Measurements from ENCODE around the gene EI24. TPM values are rescaled to one million over a fixed set of nuclear protein-coding genes. Genes with fewer than 3 reads are reported as not detected.

The EI24 gene
- 10 to 100 TPM; 42.8 to 44.1 TPM for total RNA-seq

- Mint-ChIP-seq H3K4me1 (ENCODE audit: low read depth) (peaks cover 28% of the 10 kb centered on the region), H3K27me3 (no peaks in the 10 kb centered on the region), H3K27ac (peak within 1 kb of the TSS; percentile 95), H3K36me3 (ENCODE audit: low read depth) (peaks cover 25% of the 10 kb centered on the region), H3K4me3 (peak within 1 kb of the TSS; percentile 90), H3K9me3 (no peaks in the 10 kb centered on the region)
- ATAC-seq (peak; percentile 97), DNase-seq (peak; percentile 92)
- POLR2A ChIA-PET = interaction anchor here (0.7 to 2.5 kb wide), 13 partner anchors 10 to 334 kb away, joined by 3 to 40 read pairs (median 4); partner anchors contain the start of genes CHEK1, HYLS1 and STT3A
- CTCF ChIA-PET = interaction anchor here (0.7 to 1.9 kb wide), 11 partner anchors 9 to 117 kb away, joined by 3 to 9 read pairs (median 3); partner anchors contain the start of gene STT3A
- peak; percentile 67 for TF ChIP-seq CTCF (IDR thresholded peaks at IDR 0.05)
- intact Hi-C loops (cut with micrococcal nuclease) = no loop called here
These were observed at the start of gene EI24 for GRCh38 chr11:125568970-125569914. EI24 (plus strand) TSS chr11:125569477; CDS start chr11:125572528, 3,051 bp downstream.

- intact Hi-C loops (cut with micrococcal nuclease) = no loop called here
- Mint-ChIP-seq H3K36me3 (ENCODE audit: low read depth) (peaks cover under 1% of the 10 kb centered on the region), H3K4me1 (ENCODE audit: low read depth) (peaks cover 23% of the 10 kb centered on the region), H3K27ac (peak overlapping the region; percentile 83), H3K4me3 (no peak overlapping the region), H3K27me3 (no peaks in the 10 kb centered on the region), H3K9me3 (peaks cover 5% of the 10 kb centered on the region)
- DNase-seq (peak; percentile 45), ATAC-seq (peak; percentile 83)
- TF ChIP-seq CTCF (IDR thresholded peaks at IDR 0.05) = no peak
- POLR2A ChIA-PET = no interaction called here
- CTCF ChIA-PET = no interaction called here
These were observed 49.1 kb upstream of the EI24 start for GRCh38 chr11:125519860-125520834.

- H3K27ac Mint-ChIP-seq = no peak overlapping the region
These were observed 44.0 kb upstream of the EI24 start for GRCh38 chr11:125525303-125525702.

GRCh38 chr11:125532668-125533067, 36.6 kb upstream of the EI24 start:
- ChIA-PET POLR2A (no interaction called here), CTCF (no interaction called here)
- no peaks in the 10 kb centered on the region for H3K36me3 Mint-ChIP-seq (ENCODE audit: low read depth)
- no peak overlapping the region for H3K4me3 Mint-ChIP-seq
- no peak overlapping the region for H3K27ac Mint-ChIP-seq
- H3K9me3 Mint-ChIP-seq = no peaks in the 10 kb centered on the region
- no peak for TF ChIP-seq CTCF (IDR thresholded peaks at IDR 0.05)
- H3K4me1 Mint-ChIP-seq (ENCODE audit: low read depth) = no peaks in the 10 kb centered on the region
- ATAC-seq = no peak
- intact Hi-C loops (cut with micrococcal nuclease) = no loop called here
- H3K27me3 Mint-ChIP-seq = peaks cover 3% of the 10 kb centered on the region
- DNase-seq = no peak

More at GRCh38 chr11:125525303-125525702, 44.0 kb upstream of the EI24 start:
- ATAC-seq = no peak
- CTCF ChIA-PET = no interaction called here
- peaks cover 3% of the 10 kb centered on the region for H3K36me3 Mint-ChIP-seq (ENCODE audit: low read depth)
- peaks cover 10% of the 10 kb centered on the region for H3K9me3 Mint-ChIP-seq
- no peaks in the 10 kb centered on the region for H3K27me3 Mint-ChIP-seq
- no peaks in the 10 kb centered on the region for H3K4me1 Mint-ChIP-seq (ENCODE audit: low read depth)
- no peak for DNase-seq
- POLR2A ChIA-PET = no interaction called here
- no peak for TF ChIP-seq CTCF (IDR thresholded peaks at IDR 0.05)
- no peak overlapping the region for H3K4me3 Mint-ChIP-seq
- intact Hi-C loops (cut with micrococcal nuclease) = no loop called here
